HG03196 (cell line): ENCODE measurements around the gene RHD.
"Not testable (repeated sequence)": the region's sequence is repeated elsewhere in the genome, so short reads cannot be mapped to it uniquely, and the experiment has no call there.

Experiments
- ATAC-seq: cut with Tn5 transposase; IDR thresholded peaks from one replicate; pipeline ENCODE4 v1.9.1; 2021; ENCODE audit not compliant: unreplicated experiment

Gene RHD

GRCh38 chr1:25272238-25272637 is at the start of gene RHD:
RHD (plus strand) TSS chr1:25272509; CDS start chr1:25272548, 39 bp downstream.
- not testable (repeated sequence) for ATAC-seq

- ATAC-seq = no peak
Observed at GRCh38 chr1:25222606-25223005, 49.7 kb upstream of the RHD start.

GRCh38 chr1:25223471-25223870 is 48.8 kb upstream of the RHD start:
- no peak for ATAC-seq

- peak; percentile 64 for ATAC-seq
Observed at GRCh38 chr1:25232027-25232865, 40.1 kb upstream of the RHD start, which contains the start of gene SYF2. SYF2 (minus strand) TSS chr1:25232502; CDS start chr1:25232467, 35 bp downstream.

GRCh38 chr1:25232866-25233784 is 39.2 kb upstream of the RHD start:
- peak; percentile 51 for ATAC-seq

GRCh38 chr1:25235411-25235810 is 36.9 kb upstream of the RHD start:
- not testable (repeated sequence) for ATAC-seq

GRCh38 chr1:25236261-25236660 is 36.0 kb upstream of the RHD start:
- ATAC-seq = not testable (repeated sequence)

- no peak for ATAC-seq
Observed at GRCh38 chr1:25238046-25238445, 34.3 kb upstream of the RHD start.

GRCh38 chr1:25239681-25240541 is 32.4 kb upstream of the RHD start:
- ATAC-seq = peak; percentile 64

GRCh38 chr1:25243907-25244306 is 28.4 kb upstream of the RHD start:
- no peak for ATAC-seq

- no peak for ATAC-seq
Observed at GRCh38 chr1:25245393-25245792, 26.9 kb upstream of the RHD start.

GRCh38 chr1:25245809-25246599 is 26.3 kb upstream of the RHD start:
- ATAC-seq = no peak

GRCh38 chr1:25246600-25247023 is 25.7 kb upstream of the RHD start:
- peak; percentile 8 for ATAC-seq

GRCh38 chr1:25247024-25247828 is 25.1 kb upstream of the RHD start, which contains the start of gene RSRP1:
RSRP1 (minus strand) TSS chr1:25247454; CDS start chr1:25246963, 491 bp downstream.
- peak; percentile 85 for ATAC-seq

- ATAC-seq = peak; percentile 32
Observed at GRCh38 chr1:25247829-25248754, 24.2 kb upstream of the RHD start.

- no peak for ATAC-seq
Observed at GRCh38 chr1:25253911-25254310, 18.4 kb upstream of the RHD start.

- ATAC-seq = no peak
Observed at GRCh38 chr1:25255706-25256577, 16.4 kb upstream of the RHD start.
